ENCODE results near the gene NCEH1. TPM values are rescaled to one million over a fixed set of nuclear protein-coding genes. Genes with fewer than 3 reads are reported as not detected.
"Not testable (repeated sequence)": the region's sequence is repeated elsewhere in the genome, so short reads cannot be mapped to it uniquely, and the experiment has no call there.

The NCEH1 gene
- total RNA-seq, result 14.1 and 25.8 TPM in 2 replicates
- polyA plus RNA-seq (2012), result 6.5 TPM

- peak; percentile 98 for DNase-seq (ENCODE audit: low read depth)
These were observed at the start of gene NCEH1 for GRCh38 chr3:172710664-172711453. Gene NCEH1 (minus strand): TSS chr3:172711067. CDS start chr3:172710984, 83 bp downstream.

GRCh38 chr3:172760416-172760815, 49.5 kb upstream of the NCEH1 start:
- DNase-seq (ENCODE audit: low read depth), result not testable (repeated sequence)

GRCh38 chr3:172753125-172753524, 42.3 kb upstream of the NCEH1 start:
- no peak for DNase-seq (ENCODE audit: low read depth)

- no peak for DNase-seq (ENCODE audit: low read depth)
These were observed 41.8 kb upstream of the NCEH1 start for GRCh38 chr3:172752651-172753050.

- peak; percentile 46 for DNase-seq (ENCODE audit: low read depth)
These were observed 40.4 kb upstream of the NCEH1 start for GRCh38 chr3:172751175-172751704.

- DNase-seq (ENCODE audit: low read depth), result peak; percentile 100
These were observed 39.7 kb upstream of the NCEH1 start, which contains the start of gene ECT2 for GRCh38 chr3:172750368-172751174. Gene ECT2 (plus strand): TSS chr3:172750726. CDS start chr3:172754531, 3,805 bp downstream.

- DNase-seq (ENCODE audit: low read depth), result no peak
These were observed 39.2 kb upstream of the NCEH1 start for GRCh38 chr3:172750069-172750367.

GRCh38 chr3:172749230-172749965, 38.5 kb upstream of the NCEH1 start:
- peak; percentile 90 for DNase-seq (ENCODE audit: low read depth)

- peak; percentile 8 for DNase-seq (ENCODE audit: low read depth)
These were observed 35.6 kb upstream of the NCEH1 start for GRCh38 chr3:172746475-172746874.

GRCh38 chr3:172739462-172739861, 28.6 kb upstream of the NCEH1 start:
- DNase-seq (ENCODE audit: low read depth), result no peak

GRCh38 chr3:172735014-172735413, 24.1 kb upstream of the NCEH1 start:
- no peak for DNase-seq (ENCODE audit: low read depth)

- DNase-seq (ENCODE audit: low read depth), result no peak
These were observed 15.5 kb upstream of the NCEH1 start for GRCh38 chr3:172726380-172726779.

- not testable (repeated sequence) for DNase-seq (ENCODE audit: low read depth)
These were observed 11.7 kb upstream of the NCEH1 start for GRCh38 chr3:172722536-172723040.

GRCh38 chr3:172717493-172718088, 6.7 kb upstream of the NCEH1 start:
- DNase-seq (ENCODE audit: low read depth), result no peak

GRCh38 chr3:172716476-172716875, 5.6 kb upstream of the NCEH1 start:
- DNase-seq (ENCODE audit: low read depth), result no peak

- DNase-seq (ENCODE audit: low read depth), result no peak
These were observed 2.4 kb upstream of the NCEH1 start for GRCh38 chr3:172713316-172713715.

GRCh38 chr3:172711454-172711795, 558 bp upstream of the NCEH1 start:
- DNase-seq (ENCODE audit: low read depth), result no peak

GRCh38 chr3:172709774-172710663, 848 bp downstream of the NCEH1 start:
- DNase-seq (ENCODE audit: low read depth), result peak; percentile 51

- DNase-seq (ENCODE audit: low read depth), result no peak
These were observed 1.7 kb downstream of the NCEH1 start for GRCh38 chr3:172708921-172709773.
